SK-N-SH (cell line): ENCODE data around the gene ARMH4. TPM values are rescaled to one million over a fixed set of nuclear protein-coding genes. Genes with fewer than 3 reads are reported as not detected.

Source experiments
- CTCF ChIA-PET: fragments of 300-600, 350-600 bp; formaldehyde crosslinking; extraction: SDS; loops from one replicate; lab custom pipeline; 2021; lab: Yijun Ruan, JAX
- POLR2A ChIA-PET: fragments of 350-600 bp; sonication (Branson Sonifier 250); formaldehyde crosslinking; extraction: SDS; loops from one replicate; lab custom pipeline; 2020; ENCODE audit warnings: antibody characterized with exemption, inconsistent platforms; lab: Yijun Ruan, JAX
- DNase-seq: peaks from one replicate; pipeline ENCODE4 v3.0.0; 2012
- H2AFZ ChIP-seq: fragments of 200-600 bp; sonication (generic); 2 replicates; pipeline ENCODE4 v1.8.1; 2016; ENCODE audit warnings: antibody characterized with exemption, mild to moderate bottlenecking, low read depth
- H3F3A ChIP-seq: fragments of 200-600 bp; sonication (generic); replicated peaks from 2 replicates; pipeline ENCODE3; 2016; ENCODE audit warnings: antibody characterized with exemption, mild to moderate bottlenecking; ENCODE audit not compliant: insufficient read depth
- H3K27ac ChIP-seq, 2 experiments: fragments of 200-500 bp in 1 of 2; fragments of 200-600 bp in 1 of 2; sonication (Bioruptor generic) in 1 of 2; sonication (generic), shearing (Covaris generic) in 1 of 2; 2 replicates each; pipeline versions ENCODE4 v1.5.1 to v1.6.1; 2014 to 2016; ENCODE audit warnings: low read depth in 2 of 2, inconsistent platforms in 1 of 2, low read length in 1 of 2, mild to moderate bottlenecking in 1 of 2, mixed read lengths in 1 of 2
- H3K27me3 ChIP-seq: fragments of 200-600 bp; sonication (generic), shearing (Covaris generic); 2 replicates; pipeline ENCODE4 v1.6.1; 2016; ENCODE audit warnings: mixed run types; ENCODE audit not compliant: insufficient read depth
- H3K36me3 ChIP-seq, 2 experiments: fragments of 200-500 bp in 1 of 2; fragments of 200-600 bp in 1 of 2; sonication (Bioruptor generic) in 1 of 2; sonication (generic) in 1 of 2; replicated peaks in 1 of 2; 2 replicates each; pipeline versions ENCODE3 to v1.5.1; 2014 to 2016; ENCODE audit warnings: low read length in 1 of 2, mild to moderate bottlenecking in 1 of 2; ENCODE audit not compliant: insufficient read depth in 2 of 2, control insufficient read depth in 1 of 2
- H3K4me1 ChIP-seq, 2 experiments: fragments of 200-500 bp in 1 of 2; fragments of 200-600 bp in 1 of 2; sonication (Bioruptor generic) in 1 of 2; sonication (generic), shearing (Covaris generic) in 1 of 2; 2 replicates each; pipeline versions ENCODE4 v1.5.1 to v1.6.1; 2014 to 2016; ENCODE audit warnings: low read depth in 1 of 2, low read length in 1 of 2, mixed run types in 1 of 2; ENCODE audit not compliant: insufficient read depth in 2 of 2, control insufficient read depth in 1 of 2
- H3K4me2 ChIP-seq: fragments of 200-600 bp; sonication (generic), shearing (Covaris generic); 2 replicates; pipeline ENCODE4 v1.6.1; 2017; ENCODE audit warnings: mixed run types
- H3K4me3 ChIP-seq, 2 experiments: fragments of 200-500 bp in 1 of 2; fragments of 200-600 bp in 1 of 2; sonication (Bioruptor generic) in 1 of 2; sonication (generic), shearing (Covaris generic) in 1 of 2; 2 replicates each; pipeline versions ENCODE4 v1.5.1 to v1.8.1; 2014 to 2016; ENCODE audit warnings: low read depth in 2 of 2, inconsistent platforms in 1 of 2, low read length in 1 of 2, mild to moderate bottlenecking in 1 of 2, mixed read lengths in 1 of 2, moderate library complexity in 1 of 2
- H3K79me2 ChIP-seq: fragments of 200-600 bp; sonication (generic); 2 replicates; pipeline ENCODE4 v1.8.1; 2017; ENCODE audit warnings: mild to moderate bottlenecking; ENCODE audit not compliant: insufficient read depth
- H3K9ac ChIP-seq: fragments of 200-600 bp; sonication (generic); 2 replicates; pipeline ENCODE4 v1.6.1; 2017; ENCODE audit warnings: mixed run types
- H3K9me2 ChIP-seq: fragments of 200-600 bp; sonication (generic); 2 replicates; pipeline ENCODE4 v1.6.1; 2017; ENCODE audit warnings: mixed run types
- H3K9me3 ChIP-seq: fragments of 200-600 bp; sonication (generic); 2 replicates; pipeline ENCODE4 v1.6.1; 2017; ENCODE audit warnings: mixed run types, mild to moderate bottlenecking, moderate library complexity
- H4K20me1 ChIP-seq: fragments of 200-600 bp; sonication (generic); 2 replicates; pipeline ENCODE4 v1.6.1; 2017; ENCODE audit warnings: mild to moderate bottlenecking, mixed run types; ENCODE audit not compliant: insufficient read depth
- EP300 ChIP-seq, 2 experiments: IDR thresholded peaks; 2 replicates each; pipeline versions ENCODE4 v1.4.0 to v1.6.1; 2012; ENCODE audit warnings: borderline replicate concordance in 1 of 2, low read depth in 1 of 2, low read length in 1 of 2
- EZH2phosphoT487 ChIP-seq: fragments of 200-600 bp; sonication (generic); IDR thresholded peaks from 2 replicates; pipeline ENCODE4 v1.6.1; 2017; ENCODE audit warnings: low read depth, mixed run types, mild to moderate bottlenecking, antibody characterized with exemption, moderate library complexity, borderline replicate concordance
- FOXJ3 ChIP-seq: sonication (generic); formaldehyde crosslinking; IDR thresholded peaks from 2 replicates; pipeline ENCODE4 v1.5.1; 2020; ENCODE audit warnings: mild to moderate bottlenecking, missing genetic modification reagents
- FOXM1 ChIP-seq: IDR thresholded peaks from 2 replicates; pipeline ENCODE4 v1.4.0; 2012; ENCODE audit warnings: low read depth, mild to moderate bottlenecking
- GABPA ChIP-seq: IDR thresholded peaks from 2 replicates; pipeline ENCODE4 v1.4.0; 2012; ENCODE audit warnings: low read depth, mild to moderate bottlenecking
- NRF1 ChIP-seq: IDR thresholded peaks from 2 replicates; pipeline ENCODE4 v1.6.1; 2012; ENCODE audit warnings: low read depth, mild to moderate bottlenecking, low read length
- PBX3 ChIP-seq: IDR thresholded peaks from 2 replicates; pipeline ENCODE4; 2012
- POLR2AphosphoS5 ChIP-seq: IDR thresholded peaks from 2 replicates; pipeline ENCODE4 v1.6.1; 2012; ENCODE audit warnings: low read depth, low read length
- REST ChIP-seq: IDR thresholded peaks from 2 replicates; pipeline ENCODE4 v1.6.1; 2012; ENCODE audit warnings: mild to moderate bottlenecking, low read depth, low read length, moderate library complexity
- SMC3 ChIP-seq: IDR thresholded peaks from 2 replicates; pipeline ENCODE4 v1.6.1; 2012; ENCODE audit warnings: low read depth, low read length, improper control_type of control experiment
- TAF1 ChIP-seq: IDR thresholded peaks from 2 replicates; pipeline ENCODE4 v1.6.1; 2012; ENCODE audit warnings: low read depth, mild to moderate bottlenecking, low read length, moderate library complexity, borderline replicate concordance
- TCF12 ChIP-seq: IDR thresholded peaks from 2 replicates; pipeline ENCODE4 v1.4.0; 2012
- YY1 ChIP-seq: IDR thresholded peaks from 2 replicates; pipeline ENCODE4 v1.4.0; 2012; ENCODE audit warnings: low read depth, mild to moderate bottlenecking
- WGBS: methylation state at CpG from one replicate; pipeline ENCODE4 v1.1.6; 2017; ENCODE audit warnings: low lambda C conversion rate; 5-methylcytosine and 5-hydroxymethylcytosine counted together
- polyA plus RNA-seq, 3 experiments: library from polyadenylated mRNA; depleted of rRNA; stranded (reverse); fragments of >200 nt; gene quantifications; 2 replicates each; pipeline ENCODE4 v1.2.3, GENCODE V29; 2012

The ARMH4 gene
- polyA plus RNA-seq, 1 of the 3 experiments (the other 2 are of a cell fraction): 0.39 TPM

GRCh38 chr14:58200480-58200841, 48.4 kb upstream of the ARMH4 start:
- WGBS: 0% methylated on average over 11 of the region's 11 CpGs
- POLR2A ChIA-PET: no interaction called here
- Histone ChIP-seq H3K9me3 (no peaks in the 10 kb centered on the region), H3K27me3 (no peaks in the 10 kb centered on the region), H3K36me3 (peaks cover 7 to 16% of the 10 kb centered on the region in 2 experiments), H3K4me2 (peak overlapping the region; percentile 84), H3K4me3 (peak overlapping the region; percentile 81 to 83), H3K9me2 (no peaks in the 10 kb centered on the region), H3K79me2 (peaks cover 47% of the 10 kb centered on the region), H3F3A (no peaks in the 10 kb centered on the region), H3K9ac (peak overlapping the region; percentile 79), H4K20me1 (no peaks in the 10 kb centered on the region), H2AFZ (peak overlapping the region; percentile 94), H3K27ac (peak overlapping the region; percentile 83 to 91), H3K4me1 (peaks cover 3 to 8% of the 10 kb centered on the region in 2 experiments; a peak in 2 of 4 replicates)
- CTCF ChIA-PET: no interaction called here
- TF ChIP-seq TAF1 (no peak), EZH2phosphoT487 (no peak), POLR2AphosphoS5 (no peak), REST (no peak), FOXM1 (no peak), NRF1 (no peak), EP300 (IDR thresholded peaks at IDR 0.05; ENCODE audit: borderline replicate concordance in 1 of 2, low read depth in 1 of 2, low read length in 1 of 2) (no peak), TCF12 (no peak), PBX3 (no peak), GABPA (no peak), FOXJ3 (CRISPR knock-in tag) (no peak), SMC3 (no peak), YY1 (no peak)
- no peak for DNase-seq
